GM20431 (cell line): ENCODE results near the gene PRSS53.

ENCODE experiments used
- in situ Hi-C: fragments of 300-500 bp; cut with MseI, MboI; formaldehyde crosslinking; loops from one replicate; pipeline ENCODE4 v1.15.0; 2020; ENCODE audit warnings: low sequenced_read_pairs; ENCODE audit not compliant: unreplicated experiment

PRSS53 gene

GRCh38 chr16:31080756-31081419 lies 7.9 kb downstream of the PRSS53 start:
- in situ Hi-C loops, result no loop called here

GRCh38 chr16:31080035-31080629 lies 8.6 kb downstream of the PRSS53 start:
- in situ Hi-C loops, result no loop called here

- in situ Hi-C loops, result no loop called here
Observed at GRCh38 chr16:31079342-31079944, 9.3 kb downstream of the PRSS53 start.

GRCh38 chr16:31078597-31079341 lies 10.0 kb downstream of the PRSS53 start:
- in situ Hi-C loops, result no loop called here

GRCh38 chr16:31077592-31078396 lies 10.9 kb downstream of the PRSS53 start:
- in situ Hi-C loops, result no loop called here

GRCh38 chr16:31077024-31077423 lies 11.7 kb downstream of the PRSS53 start:
- in situ Hi-C loops, result no loop called here

GRCh38 chr16:31076319-31076718 lies 12.4 kb downstream of the PRSS53 start:
- in situ Hi-C loops, result no loop called here

GRCh38 chr16:31074814-31075183 lies 13.9 kb downstream of the PRSS53 start:
- in situ Hi-C loops, result no loop called here

GRCh38 chr16:31073970-31074813 lies 14.6 kb downstream of the PRSS53 start, which contains the start of the genes ZNF646 and ZNF668:
Gene ZNF646, plus strand, starts transcription at chr16:31074422. Its CDS starts 1,903 bp downstream, at chr16:31076325.
Gene ZNF668, minus strand, starts transcription at chr16:31074240. Its CDS starts 9,781 bp downstream, at chr16:31064459.
- in situ Hi-C loops, result no loop called here

- in situ Hi-C loops, result no loop called here
Observed at GRCh38 chr16:31073142-31073969, 15.4 kb downstream of the PRSS53 start.

- in situ Hi-C loops, result no loop called here
Observed at GRCh38 chr16:31072540-31073141, 16.1 kb downstream of the PRSS53 start.

- in situ Hi-C loops, result no loop called here
Observed at GRCh38 chr16:31071861-31072260, 16.9 kb downstream of the PRSS53 start.

GRCh38 chr16:31067342-31067741 lies 21.4 kb downstream of the PRSS53 start:
- in situ Hi-C loops, result no loop called here

GRCh38 chr16:31064882-31065461 lies 23.8 kb downstream of the PRSS53 start:
- in situ Hi-C loops, result no loop called here

GRCh38 chr16:31063843-31064611 lies 24.7 kb downstream of the PRSS53 start:
- in situ Hi-C loops, result no loop called here

- in situ Hi-C loops, result no loop called here
Observed at GRCh38 chr16:31063495-31063842, 25.3 kb downstream of the PRSS53 start.
